MCF 10A (cell line): Measurements from ENCODE around the gene STAT5A. TPM values are rescaled to one million over a fixed set of nuclear protein-coding genes. Genes with fewer than 3 reads are reported as not detected.
"Not testable (repeated sequence)": the region's sequence is repeated elsewhere in the genome, so short reads cannot be mapped to it uniquely, and the experiment has no call there.

ENCODE experiments used
- BruUV-seq: library from RNA; stranded (reverse); fragments of 400-500 nt; replicated peaks from 2 replicates; lab custom pipeline; 2021; lab: Mats Ljungman, UMichigan
- CTCF ChIA-PET: fragments of 300-600 bp; sonication (Branson Sonifier 250); formaldehyde crosslinking; extraction: SDS; loops from one replicate; lab custom pipeline; 2021; ENCODE audit warnings: antibody characterized with exemption, inconsistent platforms; lab: Yijun Ruan, JAX
- POLR2A ChIA-PET: fragments of 300-600, 350-650 bp; sonication (Branson Sonifier 250); formaldehyde crosslinking; extraction: SDS; loops from one replicate; lab custom pipeline; 2020; ENCODE audit warnings: antibody characterized with exemption, inconsistent platforms; lab: Yijun Ruan, JAX
- DNase-seq: peaks from one replicate; pipeline ENCODE4 v3.0.0-alpha.2; 2018; ENCODE audit not compliant: unreplicated experiment
- H3K27ac Mint-ChIP-seq: one replicate; pipeline ENCODE4 v1.8.0; 2022; ENCODE audit warnings: mild to moderate bottlenecking, low read depth, mixed read lengths; ENCODE audit not compliant: unreplicated experiment
- H3K27me3 Mint-ChIP-seq: one replicate; pipeline ENCODE4 v1.8.0; 2022; ENCODE audit warnings: mixed read lengths; ENCODE audit not compliant: insufficient read depth, unreplicated experiment
- H3K36me3 Mint-ChIP-seq: one replicate; pipeline ENCODE4 v1.8.0; 2022; ENCODE audit warnings: mild to moderate bottlenecking, moderate library complexity, mixed read lengths; ENCODE audit not compliant: insufficient read depth, unreplicated experiment
- H3K4me1 Mint-ChIP-seq: one replicate; pipeline ENCODE4 v1.8.0; 2022; ENCODE audit warnings: mixed read lengths; ENCODE audit not compliant: insufficient read depth, unreplicated experiment
- H3K4me3 Mint-ChIP-seq: one replicate; pipeline ENCODE4 v1.8.0; 2022; ENCODE audit warnings: mild to moderate bottlenecking, moderate library complexity, mixed read lengths; ENCODE audit not compliant: unreplicated experiment
- H3K9me3 Mint-ChIP-seq: one replicate; pipeline ENCODE4 v1.8.0; 2022; ENCODE audit warnings: mixed read lengths; ENCODE audit not compliant: unreplicated experiment
- intact Hi-C: fragments of 100-400 bp; cut with micrococcal nuclease; formaldehyde crosslinking; loops from 2 replicates; pipeline ENCODE4 v1.14.1; 2022
- total RNA-seq: library from RNA; stranded (reverse); gene quantifications from 2 replicates; pipeline ENCODE4 v1.2.3, GENCODE V29; 2022
- TF ChIP-seq, protein P1 (sequence below): fragments of 200-600 bp; IDR thresholded peaks from one replicate; pipeline ENCODE4 v1.8.0; 2022; ENCODE audit warnings: antibody characterized with exemption, mild to moderate bottlenecking; ENCODE audit not compliant: unreplicated experiment

Gene STAT5A
- total RNA-seq, 1 experiment from 2014 or later = 1.0 TPM

GRCh38 chr17:42358434-42358833 is 70.1 kb downstream of the STAT5A start:
- DNase-seq = no peak
- BruUV-seq = no TSS peak
- Mint-ChIP-seq H3K9me3 (no peaks in the 10 kb centered on the region), H3K36me3 (peaks cover 19% of the 10 kb centered on the region), H3K27ac (no peak overlapping the region), H3K27me3 (no peaks in the 10 kb centered on the region), H3K4me3 (no peak overlapping the region), H3K4me1 (peaks cover 18% of the 10 kb centered on the region)
- intact Hi-C loops = no loop called here
- TF ChIP-seq, protein P1, sequence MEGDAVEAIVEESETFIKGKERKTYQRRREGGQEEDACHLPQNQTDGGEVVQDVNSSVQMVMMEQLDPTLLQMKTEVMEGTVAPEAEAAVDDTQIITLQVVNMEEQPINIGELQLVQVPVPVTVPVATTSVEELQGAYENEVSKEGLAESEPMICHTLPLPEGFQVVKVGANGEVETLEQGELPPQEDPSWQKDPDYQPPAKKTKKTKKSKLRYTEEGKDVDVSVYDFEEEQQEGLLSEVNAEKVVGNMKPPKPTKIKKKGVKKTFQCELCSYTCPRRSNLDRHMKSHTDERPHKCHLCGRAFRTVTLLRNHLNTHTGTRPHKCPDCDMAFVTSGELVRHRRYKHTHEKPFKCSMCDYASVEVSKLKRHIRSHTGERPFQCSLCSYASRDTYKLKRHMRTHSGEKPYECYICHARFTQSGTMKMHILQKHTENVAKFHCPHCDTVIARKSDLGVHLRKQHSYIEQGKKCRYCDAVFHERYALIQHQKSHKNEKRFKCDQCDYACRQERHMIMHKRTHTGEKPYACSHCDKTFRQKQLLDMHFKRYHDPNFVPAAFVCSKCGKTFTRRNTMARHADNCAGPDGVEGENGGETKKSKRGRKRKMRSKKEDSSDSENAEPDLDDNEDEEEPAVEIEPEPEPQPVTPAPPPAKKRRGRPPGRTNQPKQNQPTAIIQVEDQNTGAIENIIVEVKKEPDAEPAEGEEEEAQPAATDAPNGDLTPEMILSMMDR = no peak
- ChIA-PET CTCF (interaction anchor here (0.8 to 1.7 kb wide), 4 partner anchors 13 to 49 kb away, joined by 3 to 4 read pairs (median 3); no protein-coding TSS in a partner anchor), POLR2A (interaction anchor here (0.9 to 1.4 kb wide), 2 partner anchors 10 to 51 kb away, joined by 3 to 4 read pairs; no protein-coding TSS in a partner anchor)

DNA sequence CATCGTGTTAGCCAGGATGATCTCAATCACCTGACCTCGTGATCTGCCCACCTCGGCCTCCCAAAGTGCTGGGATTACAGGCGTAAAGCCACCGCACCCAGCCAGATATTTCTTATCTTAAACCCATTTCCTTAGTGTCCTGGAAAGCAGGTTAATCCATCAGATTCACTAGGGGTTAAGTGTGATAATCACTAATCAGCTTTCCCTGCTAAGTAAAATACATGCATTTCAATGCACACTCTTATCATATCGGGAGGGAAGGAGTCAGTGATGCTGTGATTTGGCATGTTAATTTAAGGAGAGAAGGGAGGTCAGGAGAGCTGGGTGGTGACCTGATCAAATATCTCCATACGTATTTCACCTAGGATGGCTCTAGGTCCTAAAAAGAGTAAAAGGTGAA is 70.8 kb downstream of the STAT5A start:
- TF ChIP-seq, protein P1 = no peak
- ChIA-PET CTCF (interaction anchor here (0.6 to 1.7 kb wide), 4 partner anchors 12 to 156 kb away, joined by 3 to 4 read pairs (median 4); no protein-coding TSS in a partner anchor), POLR2A (interaction anchor here (1.1 kb wide), 1 partner anchor 29 kb away, joined by 7 read pairs; the partner anchor contains the start of gene STAT3)
- peaks cover 20% of the 10 kb centered on the region for H3K36me3 Mint-ChIP-seq
- BruUV-seq = no TSS peak
- H3K4me1 Mint-ChIP-seq = peaks cover 25% of the 10 kb centered on the region
- intact Hi-C loops = no loop called here
- H3K4me3 Mint-ChIP-seq = no peak overlapping the region
- DNase-seq = no peak
- no peaks in the 10 kb centered on the region for H3K9me3 Mint-ChIP-seq
- H3K27ac Mint-ChIP-seq = no peak overlapping the region
- no peaks in the 10 kb centered on the region for H3K27me3 Mint-ChIP-seq

DNA sequence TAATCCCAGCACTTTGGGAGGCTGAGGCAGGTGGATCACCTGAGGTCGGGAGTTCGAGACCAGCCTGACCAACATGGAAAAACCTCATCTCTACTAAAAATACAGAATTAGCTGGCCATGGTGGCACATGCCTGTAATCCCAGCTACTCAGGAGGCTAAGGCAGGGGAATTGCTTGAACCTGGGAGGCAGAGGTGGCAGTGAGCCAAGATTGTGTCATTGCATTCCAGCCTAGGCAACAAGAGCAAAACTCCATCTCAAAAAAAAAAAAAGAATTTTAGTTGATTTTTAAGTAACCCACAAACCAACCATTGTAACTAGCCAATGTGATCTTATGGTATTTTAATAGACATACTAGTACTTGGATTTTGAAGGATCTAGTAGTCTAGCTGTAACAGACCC is 72.1 kb downstream of the STAT5A start:
- Mint-ChIP-seq H3K36me3 (peaks cover 29% of the 10 kb centered on the region), H3K4me1 (peaks cover 28% of the 10 kb centered on the region)
- intact Hi-C loops, POLR2A ChIA-PET, H3K9me3 Mint-ChIP-seq, H3K4me3 Mint-ChIP-seq, BruUV-seq, H3K27me3 Mint-ChIP-seq, H3K27ac Mint-ChIP-seq: not testable (repeated sequence)
- peak; percentile 51 for DNase-seq
- CTCF ChIA-PET = interaction anchor here (0.7 to 0.8 kb wide), 2 partner anchors 38 to 48 kb away, joined by 3 read pairs; no protein-coding TSS in a partner anchor

Other genes starting within 250 kb of the STAT5A start
- 0.72 and 0.81 TPM in 2 replicates for gene C17orf113, start 237.9 kb upstream of the STAT5A start, total RNA-seq
- 0.26 and 0.44 TPM in 2 replicates for gene ZNF385C, start 190.0 kb upstream of the STAT5A start, total RNA-seq
- gene DHX58, start 175.8 kb upstream of the STAT5A start, total RNA-seq = 2.8 and 4.2 TPM in 2 replicates
- gene KAT2A, start 167.1 kb upstream of the STAT5A start, total RNA-seq = 37.4 and 44.6 TPM in 2 replicates
- gene HSPB9, start 165.7 kb upstream of the STAT5A start, total RNA-seq = not detected in 2 replicates
- 101 and 119 TPM in 2 replicates for gene RAB5C, start 133.5 kb upstream of the STAT5A start, total RNA-seq
- not detected in 2 replicates for gene KCNH4, start 107.4 kb upstream of the STAT5A start, total RNA-seq
- gene HCRT, start 103.0 kb upstream of the STAT5A start, total RNA-seq = not detected in 2 replicates
- gene GHDC, start 94.0 kb upstream of the STAT5A start, total RNA-seq = 6.8 and 8.9 TPM in 2 replicates
- 29.8 and 32.6 TPM in 2 replicates for gene STAT5B, start 12.1 kb upstream of the STAT5A start, total RNA-seq
- 89.2 and 115 TPM in 2 replicates for gene STAT3, start 99.9 kb downstream of the STAT5A start, total RNA-seq
- 137 and 143 TPM in 2 replicates for gene CAVIN1, start 134.8 kb downstream of the STAT5A start, total RNA-seq
- gene ATP6V0A1, start 170.4 kb downstream of the STAT5A start, total RNA-seq = 56.0 and 60.5 TPM in 2 replicates
- gene NAGLU, start 247.7 kb downstream of the STAT5A start, total RNA-seq = 21.0 and 29.5 TPM in 2 replicates